ENCODE data around the gene FSTL4. TPM values are rescaled to one million over a fixed set of nuclear protein-coding genes. Genes with fewer than 3 reads are reported as not detected.

FSTL4 gene
- total and polyA plus RNA-seq, 2 experiments from 2014 or later, result 1.4 to 2.8 TPM

DNA sequence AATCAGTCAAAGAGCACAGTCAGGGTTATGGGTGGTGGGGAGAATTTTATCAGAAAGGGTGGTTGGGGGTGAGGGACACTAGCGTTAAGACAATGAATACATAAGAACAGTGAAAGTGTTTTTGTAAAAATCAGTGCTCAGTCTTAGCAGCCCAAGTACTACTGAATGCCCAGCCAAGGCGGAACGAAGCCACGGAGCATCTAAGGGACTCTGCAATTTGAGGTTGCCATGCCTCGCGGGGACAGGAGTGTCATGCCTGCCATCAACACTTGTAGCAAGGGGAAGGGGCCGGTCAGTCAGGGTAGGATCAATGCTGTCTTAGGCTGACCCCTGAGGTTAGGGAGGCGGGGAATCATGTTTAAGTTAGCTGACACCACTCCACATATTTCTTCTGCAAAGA is 13.3 kb downstream of the FSTL4 start (continued):
- no peak for TF ChIP-seq ZNF462 (CRISPR knock-in tag; IDR thresholded peaks at IDR 0.05)
- no peak for TF ChIP-seq STAT1 (IDR thresholded peaks at IDR 0.05; ENCODE audit: unreplicated experiment)
- TF ChIP-seq EZH2phosphoT487 (IDR thresholded peaks at IDR 0.05; ENCODE audit: unreplicated experiment), result no peak
- no peak for TF ChIP-seq CREB1 (CRISPR knock-in tag; IDR thresholded peaks at IDR 0.05; ENCODE audit: low read depth)

GRCh38 chr5:133596049-133596448 is 16.3 kb downstream of the FSTL4 start:
- Histone ChIP-seq H3K27ac (ENCODE audit: low read depth) (no peak overlapping the region), H3F3A (replicated peaks; ENCODE audit: low read depth) (no peaks in the 10 kb centered on the region), H3K27me3 (ENCODE audit: insufficient read depth) (no peaks in the 10 kb centered on the region), H3K4me3 (no peak overlapping the region), H3K4me2 (no peak overlapping the region), H2AFZ (no peak overlapping the region), H4K20me1 (replicated peaks; ENCODE audit: insufficient read depth) (no peaks in the 10 kb centered on the region), H3K79me2 (replicated peaks; ENCODE audit: insufficient read depth) (no peaks in the 10 kb centered on the region), H3K36me3 (ENCODE audit: insufficient read depth) (no peaks in the 10 kb centered on the region), H3K9me2 (ENCODE audit: insufficient read depth) (no peaks in the 10 kb centered on the region), H3K4me1 (ENCODE audit: insufficient read depth) (no peaks in the 10 kb centered on the region)
- peaks cover 3% of the 10 kb centered on the region for H3K27me3 Mint-ChIP-seq (ENCODE audit: insufficient read depth, low read depth, poor library complexity)
- H3K9me3 Mint-ChIP-seq, result no peaks in the 10 kb centered on the region
- TF ChIP-seq NANOG (IDR thresholded peaks at IDR 0.05; ENCODE audit: borderline replicate concordance) (no peak), ZNF462 (CRISPR knock-in tag; IDR thresholded peaks at IDR 0.05) (no peak), STAT1 (IDR thresholded peaks at IDR 0.05; ENCODE audit: unreplicated experiment) (no peak)
- H3K36me3 Mint-ChIP-seq (ENCODE audit: low read depth), result no peaks in the 10 kb centered on the region
- no peak overlapping the region for H3K27ac Mint-ChIP-seq
- DNase-seq (ENCODE audit: low spot score) (no peak), ATAC-seq (no peak)
- no peak overlapping the region for H3K4me3 Mint-ChIP-seq
- H3K4me1 Mint-ChIP-seq, result peaks cover 5% of the 10 kb centered on the region
